ENCODE results near the gene ARID5B. TPM values are rescaled to one million over a fixed set of nuclear protein-coding genes. Genes with fewer than 3 reads are reported as not detected.

Gene ARID5B
- polyA plus RNA-seq, 1 of the 3 experiments (the other 2 are of a cell fraction): 10.9 TPM

DNA sequence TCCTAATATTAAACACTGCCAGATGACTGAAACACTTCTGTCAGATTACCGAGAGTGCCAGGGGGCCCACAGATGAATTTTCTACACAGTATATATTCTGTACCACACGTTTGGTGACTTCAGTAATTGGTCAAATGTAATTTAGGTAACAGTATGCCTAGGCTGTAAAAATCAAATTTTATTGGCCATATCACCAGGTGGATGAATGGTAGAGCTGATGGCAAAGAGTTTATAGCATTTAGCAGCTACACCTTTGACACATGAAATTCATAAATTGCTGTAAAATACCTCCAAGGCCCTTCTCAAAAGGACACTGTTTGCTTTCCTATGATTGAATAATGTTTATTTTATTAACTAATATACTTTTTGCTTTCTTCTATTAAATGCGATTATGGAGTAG is 101.3 kb downstream of the ARID5B start:
- Histone ChIP-seq H3K4me2 (no peak overlapping the region), H3K79me2 (ENCODE audit: insufficient read depth) (peaks cover 22% of the 10 kb centered on the region), H3K9ac (no peak overlapping the region), H3K4me3 (ENCODE audit: low read depth in 2 of 2, low read length in 1 of 2) (no peak overlapping the region), H3K9me3 (no peaks in the 10 kb centered on the region), H2AFZ (ENCODE audit: low read depth) (no peak overlapping the region), H3K4me1 (ENCODE audit: control insufficient read depth in 1 of 2, insufficient read depth in 2 of 2, low read depth in 1 of 2, low read length in 1 of 2) (peaks cover 11% of the 10 kb centered on the region in 2 experiments; a peak in 3 of 4 replicates), H3K36me3 (replicated peaks in 1 of 2; ENCODE audit: control insufficient read depth in 1 of 2, insufficient read depth in 2 of 2, low read length in 1 of 2) (peaks cover 9 to 11% of the 10 kb centered on the region in 2 experiments), H3K27ac (ENCODE audit: low read depth in 2 of 2, low read length in 1 of 2) (no peak overlapping the region; a peak in 1 of 4 replicates), H3F3A (replicated peaks; ENCODE audit: insufficient read depth) (no peaks in the 10 kb centered on the region), H4K20me1 (ENCODE audit: insufficient read depth) (no peaks in the 10 kb centered on the region; the same call in 1 of the 2 replicates), H3K27me3 (ENCODE audit: insufficient read depth) (no peaks in the 10 kb centered on the region), H3K9me2 (no peaks in the 10 kb centered on the region)
- DNase-seq: no peak
- ChIA-PET POLR2A (no interaction called here), CTCF (no interaction called here)
- TF ChIP-seq, protein P1, sequence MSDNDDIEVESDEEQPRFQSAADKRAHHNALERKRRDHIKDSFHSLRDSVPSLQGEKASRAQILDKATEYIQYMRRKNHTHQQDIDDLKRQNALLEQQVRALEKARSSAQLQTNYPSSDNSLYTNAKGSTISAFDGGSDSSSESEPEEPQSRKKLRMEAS (IDR thresholded peaks at IDR 0.05; ENCODE audit: low read depth): no peak
- TF ChIP-seq REST (IDR thresholded peaks at IDR 0.05; ENCODE audit: low read depth, low read length) (no peak), MEF2A (IDR thresholded peaks at IDR 0.05; ENCODE audit: borderline replicate concordance, low read depth) (no peak), EP300 (IDR thresholded peaks at IDR 0.05; ENCODE audit: borderline replicate concordance in 1 of 2, low read depth in 1 of 2, low read length in 1 of 2) (no peak), CTCF (IDR thresholded peaks at IDR 0.05) (no peak), ELF1 (IDR thresholded peaks at IDR 0.05) (no peak), SIN3A (IDR thresholded peaks at IDR 0.05; ENCODE audit: borderline replicate concordance, low read depth, low read length) (no peak), NFIC (IDR thresholded peaks at IDR 0.05; ENCODE audit: borderline replicate concordance) (no peak), YY1 (IDR thresholded peaks at IDR 0.05; ENCODE audit: low read depth) (no peak), MXI1 (IDR thresholded peaks at IDR 0.05; ENCODE audit: low read depth, low read length) (no peak), EZH2phosphoT487 (IDR thresholded peaks at IDR 0.05; ENCODE audit: borderline replicate concordance, low read depth) (no peak), JUND (IDR thresholded peaks at IDR 0.05) (no peak), SMC3 (IDR thresholded peaks at IDR 0.05; ENCODE audit: low read depth, low read length) (no peak), RCOR1 (IDR thresholded peaks at IDR 0.05; ENCODE audit: low read length) (no peak)
- TF ChIP-seq, protein P2, sequence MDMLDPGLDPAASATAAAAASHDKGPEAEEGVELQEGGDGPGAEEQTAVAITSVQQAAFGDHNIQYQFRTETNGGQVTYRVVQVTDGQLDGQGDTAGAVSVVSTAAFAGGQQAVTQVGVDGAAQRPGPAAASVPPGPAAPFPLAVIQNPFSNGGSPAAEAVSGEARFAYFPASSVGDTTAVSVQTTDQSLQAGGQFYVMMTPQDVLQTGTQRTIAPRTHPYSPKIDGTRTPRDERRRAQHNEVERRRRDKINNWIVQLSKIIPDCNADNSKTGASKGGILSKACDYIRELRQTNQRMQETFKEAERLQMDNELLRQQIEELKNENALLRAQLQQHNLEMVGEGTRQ (IDR thresholded peaks at IDR 0.05; ENCODE audit: borderline replicate concordance, low read depth, low read length): no peak
- TF ChIP-seq, protein P3, sequence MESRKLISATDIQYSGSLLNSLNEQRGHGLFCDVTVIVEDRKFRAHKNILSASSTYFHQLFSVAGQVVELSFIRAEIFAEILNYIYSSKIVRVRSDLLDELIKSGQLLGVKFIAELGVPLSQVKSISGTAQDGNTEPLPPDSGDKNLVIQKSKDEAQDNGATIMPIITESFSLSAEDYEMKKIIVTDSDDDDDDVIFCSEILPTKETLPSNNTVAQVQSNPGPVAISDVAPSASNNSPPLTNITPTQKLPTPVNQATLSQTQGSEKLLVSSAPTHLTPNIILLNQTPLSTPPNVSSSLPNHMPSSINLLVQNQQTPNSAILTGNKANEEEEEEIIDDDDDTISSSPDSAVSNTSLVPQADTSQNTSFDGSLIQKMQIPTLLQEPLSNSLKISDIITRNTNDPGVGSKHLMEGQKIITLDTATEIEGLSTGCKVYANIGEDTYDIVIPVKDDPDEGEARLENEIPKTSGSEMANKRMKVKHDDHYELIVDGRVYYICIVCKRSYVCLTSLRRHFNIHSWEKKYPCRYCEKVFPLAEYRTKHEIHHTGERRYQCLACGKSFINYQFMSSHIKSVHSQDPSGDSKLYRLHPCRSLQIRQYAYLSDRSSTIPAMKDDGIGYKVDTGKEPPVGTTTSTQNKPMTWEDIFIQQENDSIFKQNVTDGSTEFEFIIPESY (IDR thresholded peaks at IDR 0.05; ENCODE audit: borderline replicate concordance, low read depth): no peak
- 74% methylated on average over 3 of the region's 3 CpGs for WGBS (ENCODE audit: low lambda C conversion rate)
